Measurements from ENCODE around the gene TSNAX.

TSNAX gene

GRCh38 chr1:231603598-231604275 is 75.3 kb downstream of the TSNAX start:
- peak; percentile 67 for DNase-seq

DNA sequence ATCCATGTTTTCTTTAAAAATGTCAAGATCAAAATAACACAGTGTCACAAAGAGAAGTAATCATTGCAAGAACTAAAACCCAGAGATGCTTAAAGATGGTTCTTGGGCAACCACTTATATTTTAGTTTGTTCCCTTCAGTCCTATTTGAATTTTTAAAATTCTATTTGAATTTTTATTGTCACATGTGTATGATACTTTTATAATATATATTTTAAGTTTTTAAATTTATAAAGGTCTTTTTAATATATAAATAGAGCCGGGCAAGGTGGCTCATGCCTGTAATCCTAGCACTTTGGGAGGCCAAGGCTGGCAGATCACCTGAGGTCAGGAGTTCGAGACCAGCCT is 75.8 kb downstream of the TSNAX start:
- no peak for DNase-seq

- DNase-seq = no peak
Measured at GRCh38 chr1:231605149-231606100, 77.0 kb downstream of the TSNAX start.

DNA sequence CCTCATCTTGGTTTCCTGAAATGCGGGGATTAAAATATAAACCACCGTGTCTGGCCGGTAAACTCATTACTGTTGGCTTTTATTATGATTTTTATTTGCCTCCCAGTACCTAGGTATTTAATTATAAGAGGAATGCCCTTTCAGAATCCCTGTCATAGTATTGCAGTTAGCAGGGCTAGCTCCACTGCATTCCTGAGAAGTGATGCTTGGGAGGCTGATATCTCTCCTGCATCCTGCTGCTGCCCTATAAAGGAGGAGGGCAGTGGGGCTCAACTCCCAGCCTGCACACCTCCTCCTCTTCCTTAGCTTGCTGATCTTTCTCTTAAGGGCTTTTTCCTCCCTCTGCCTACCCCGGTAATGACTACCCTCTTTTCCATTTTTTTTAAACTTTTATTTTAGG is 78.2 kb downstream of the TSNAX start:
- peak; percentile 37 for DNase-seq

- DNase-seq = no peak
Measured at GRCh38 chr1:231610388-231610787, 81.9 kb downstream of the TSNAX start.

GRCh38 chr1:231611111-231611510 is 82.6 kb downstream of the TSNAX start:
- DNase-seq = no peak

- no peak for DNase-seq
Measured at GRCh38 chr1:231611851-231612250, 83.4 kb downstream of the TSNAX start.

GRCh38 chr1:231612393-231613089 is 84.1 kb downstream of the TSNAX start:
- no peak for DNase-seq

GRCh38 chr1:231613419-231614349 is 85.2 kb downstream of the TSNAX start:
- DNase-seq = no peak
